NB4 (cell line): ENCODE measurements around the gene MSANTD1.

ENCODE experiments used
- MYC ChIP-seq: IDR thresholded peaks from 2 replicates; pipeline ENCODE4 v1.6.1; 2011; ENCODE audit warnings: low read depth, low read length
- TF ChIP-seq, protein P1 (sequence below): IDR thresholded peaks from one replicate; pipeline ENCODE4 v1.5.1; 2012; ENCODE audit warnings: low read depth, low read length
- TF ChIP-seq, protein P2 (sequence below): IDR thresholded peaks from 2 replicates; pipeline ENCODE4 v1.6.1; 2011; ENCODE audit warnings: low read depth, low read length

DNA sequence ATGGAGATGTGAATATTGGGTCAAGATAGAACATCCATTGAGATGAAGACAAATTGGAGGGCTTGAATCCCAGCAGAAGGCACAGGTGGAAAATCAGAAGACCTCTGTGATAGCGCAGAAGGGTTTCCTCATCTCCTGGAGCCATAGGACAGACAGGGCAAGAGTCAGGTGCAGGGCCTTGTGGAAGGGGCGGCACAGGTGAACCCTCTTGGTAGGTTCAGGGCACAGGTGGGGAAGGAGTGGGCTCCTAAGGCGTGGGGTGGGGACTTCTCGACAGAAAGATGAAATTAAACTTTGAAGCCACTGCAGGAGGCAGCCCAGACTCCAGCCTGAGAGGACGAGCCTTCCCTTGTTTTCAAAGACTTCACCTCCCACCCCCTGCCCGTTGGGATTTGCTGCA, 34.5 kb downstream of the MSANTD1 start:
- TF ChIP-seq, protein P1, sequence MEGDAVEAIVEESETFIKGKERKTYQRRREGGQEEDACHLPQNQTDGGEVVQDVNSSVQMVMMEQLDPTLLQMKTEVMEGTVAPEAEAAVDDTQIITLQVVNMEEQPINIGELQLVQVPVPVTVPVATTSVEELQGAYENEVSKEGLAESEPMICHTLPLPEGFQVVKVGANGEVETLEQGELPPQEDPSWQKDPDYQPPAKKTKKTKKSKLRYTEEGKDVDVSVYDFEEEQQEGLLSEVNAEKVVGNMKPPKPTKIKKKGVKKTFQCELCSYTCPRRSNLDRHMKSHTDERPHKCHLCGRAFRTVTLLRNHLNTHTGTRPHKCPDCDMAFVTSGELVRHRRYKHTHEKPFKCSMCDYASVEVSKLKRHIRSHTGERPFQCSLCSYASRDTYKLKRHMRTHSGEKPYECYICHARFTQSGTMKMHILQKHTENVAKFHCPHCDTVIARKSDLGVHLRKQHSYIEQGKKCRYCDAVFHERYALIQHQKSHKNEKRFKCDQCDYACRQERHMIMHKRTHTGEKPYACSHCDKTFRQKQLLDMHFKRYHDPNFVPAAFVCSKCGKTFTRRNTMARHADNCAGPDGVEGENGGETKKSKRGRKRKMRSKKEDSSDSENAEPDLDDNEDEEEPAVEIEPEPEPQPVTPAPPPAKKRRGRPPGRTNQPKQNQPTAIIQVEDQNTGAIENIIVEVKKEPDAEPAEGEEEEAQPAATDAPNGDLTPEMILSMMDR: no peak
- TF ChIP-seq MYC: no peak
- TF ChIP-seq, protein P2, sequence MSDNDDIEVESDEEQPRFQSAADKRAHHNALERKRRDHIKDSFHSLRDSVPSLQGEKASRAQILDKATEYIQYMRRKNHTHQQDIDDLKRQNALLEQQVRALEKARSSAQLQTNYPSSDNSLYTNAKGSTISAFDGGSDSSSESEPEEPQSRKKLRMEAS: no peak
